IMR-90 (cell line): Measurements from ENCODE around the gene SVIL. TPM values are rescaled to one million over a fixed set of nuclear protein-coding genes. Genes with fewer than 3 reads are reported as not detected.

ENCODE experiments used
- ATAC-seq: fragments of 200-7000 bp; cut with Tn5 transposase; 2 replicates; pipeline ENCODE4 v1.9.1; 2020; ENCODE audit warnings: low read depth, mild to moderate bottlenecking, moderate library complexity
- BruUV-seq: library from RNA; stranded (reverse); fragments of 400-500 nt; replicated peaks from 2 replicates; lab custom pipeline; 2021; lab: Mats Ljungman, UMichigan
- CTCF ChIA-PET: fragments of 300-600 bp; formaldehyde crosslinking; extraction: SDS; loops from one replicate; lab custom pipeline; 2021; ENCODE audit warnings: antibody characterized with exemption; lab: Yijun Ruan, JAX
- POLR2A ChIA-PET: fragments of 300-600 bp; sonication (Branson Sonifier 250); formaldehyde crosslinking; loops from one replicate; lab custom pipeline; 2022; ENCODE audit warnings: antibody characterized with exemption; ENCODE audit not compliant: unreplicated experiment; lab: Charles Lee
- DNase-seq: peaks from one replicate; pipeline ENCODE4 v3.0.0; 2013
- H2AFZ ChIP-seq: replicated peaks from 2 replicates; pipeline ENCODE3; 2013; ENCODE audit warnings: low read length, mild to moderate bottlenecking; ENCODE audit not compliant: poor library complexity
- H2AK5ac ChIP-seq: 2 replicates; pipeline ENCODE4 v1.6.1; 2013; ENCODE audit warnings: low read depth, low read length, inconsistent platforms
- H2AK9ac ChIP-seq: replicated peaks from 2 replicates; pipeline ENCODE3; 2013; ENCODE audit warnings: mild to moderate bottlenecking, low read depth, low read length, moderate library complexity; ENCODE audit not compliant: poor library complexity
- H2BK120ac ChIP-seq: 2 replicates; pipeline ENCODE4 v1.6.1; 2013; ENCODE audit warnings: low read depth, low read length, inconsistent platforms
- H2BK15ac ChIP-seq: 3 replicates; pipeline ENCODE4 v1.6.1; 2013; ENCODE audit warnings: low read depth, low read length, inconsistent platforms
- H2BK20ac ChIP-seq: 2 replicates; pipeline ENCODE4 v1.6.1; 2013; ENCODE audit warnings: low read depth, mild to moderate bottlenecking, inconsistent platforms, low read length, moderate library complexity
- H2BK5ac ChIP-seq: 2 replicates; pipeline ENCODE4 v1.6.1; 2013; ENCODE audit warnings: mild to moderate bottlenecking, low read depth, low read length, inconsistent platforms; ENCODE audit not compliant: poor library complexity, severe bottlenecking
- H3K14ac ChIP-seq: replicated peaks from 2 replicates; pipeline ENCODE4 v1.6.1; 2013; ENCODE audit warnings: low read depth, low read length, inconsistent platforms
- H3K18ac ChIP-seq: 2 replicates; pipeline ENCODE4 v1.6.1; 2013; ENCODE audit warnings: low read depth, low read length, control low read depth
- H3K23ac ChIP-seq: 2 replicates; pipeline ENCODE4 v1.6.1; 2013; ENCODE audit warnings: low read depth, low read length, inconsistent platforms
- H3K27ac ChIP-seq: 2 replicates; pipeline ENCODE4 v1.5.1; 2013; ENCODE audit warnings: mild to moderate bottlenecking, control low read depth, low read length; ENCODE audit not compliant: insufficient read depth
- H3K27me3 ChIP-seq: 2 replicates; pipeline ENCODE4 v1.6.1; 2013; ENCODE audit warnings: low read length; ENCODE audit not compliant: control insufficient read depth, insufficient read depth
- H3K36me3 ChIP-seq: 2 replicates; pipeline ENCODE4 v1.6.1; 2013; ENCODE audit warnings: low read length, mixed read lengths; ENCODE audit not compliant: control insufficient read depth, insufficient read depth
- H3K4ac ChIP-seq: 2 replicates; pipeline ENCODE4 v1.6.1; 2013; ENCODE audit warnings: low read depth, low read length, inconsistent platforms
- H3K4me1 ChIP-seq: 2 replicates; pipeline ENCODE4 v1.6.1; 2013; ENCODE audit warnings: low read length, mixed read lengths; ENCODE audit not compliant: control insufficient read depth, insufficient read depth
- H3K4me2 ChIP-seq: 2 replicates; pipeline ENCODE4 v1.6.1; 2013; ENCODE audit warnings: low read depth, mild to moderate bottlenecking, control low read depth, low read length, moderate library complexity
- H3K4me3 ChIP-seq: 2 replicates; pipeline ENCODE4 v1.5.1; 2013; ENCODE audit warnings: low read depth, mild to moderate bottlenecking, control low read depth, low read length, moderate library complexity; ENCODE audit not compliant: insufficient read depth
- H3K56ac ChIP-seq: 2 replicates; pipeline ENCODE4 v1.6.1; 2013; ENCODE audit warnings: low read length, inconsistent platforms; ENCODE audit not compliant: insufficient read depth; ENCODE audit errors: extremely low read depth
- H3K79me1 ChIP-seq, 2 experiments: 2 replicates each; pipeline ENCODE4 v1.6.1; 2013; ENCODE audit warnings: low read length in 2 of 2, inconsistent platforms in 1 of 2, low read depth in 1 of 2
- H3K9ac ChIP-seq: 2 replicates; pipeline ENCODE4 v1.6.1; 2013; ENCODE audit warnings: low read depth, low read length, control low read depth
- H3K9me1 ChIP-seq: 2 replicates; pipeline ENCODE4 v1.6.1; 2013; ENCODE audit warnings: low read length, inconsistent platforms; ENCODE audit not compliant: insufficient read depth
- H3K9me3 ChIP-seq: 2 replicates; pipeline ENCODE4 v1.6.1; 2013; ENCODE audit warnings: low read length; ENCODE audit not compliant: control insufficient read depth, insufficient read depth
- H4K20me1 ChIP-seq: 2 replicates; pipeline ENCODE4 v1.6.1; 2013; ENCODE audit warnings: low read length, inconsistent platforms; ENCODE audit not compliant: insufficient read depth
- H4K5ac ChIP-seq: 2 replicates; pipeline ENCODE4 v1.6.1; 2013; ENCODE audit warnings: mild to moderate bottlenecking, low read depth, low read length, control low read depth
- H4K8ac ChIP-seq, 2 experiments: 2 replicates each; pipeline ENCODE4 v1.6.1; 2013; ENCODE audit warnings: low read depth in 2 of 2, low read length in 2 of 2, control low read depth in 1 of 2, inconsistent platforms in 1 of 2
- H4K91ac ChIP-seq: 2 replicates; pipeline ENCODE4 v1.6.1; 2013; ENCODE audit warnings: low read depth, low read length, inconsistent platforms; ENCODE audit not compliant: insufficient read depth
- MAFK ChIP-seq: IDR thresholded peaks from 2 replicates; pipeline ENCODE4 v1.6.1; 2012; ENCODE audit warnings: low read depth, low read length, improper control_type of control experiment
- NFE2L2 ChIP-seq: fragments of 150-350 bp; IDR thresholded peaks from 2 replicates; pipeline ENCODE4 v1.6.1; 2016; ENCODE audit warnings: low read depth, mild to moderate bottlenecking, low read length
- WGBS, 2 experiments: methylation state at CpG; one replicate each; pipeline versions ENCODE4 v1.1.5 to v1.1.7; 2013; ENCODE audit warnings: missing lambda C conversion rate in 2 of 2; ENCODE audit not compliant: insufficient read length in 1 of 2; ENCODE audit errors: extremely low coverage in 2 of 2; 5-methylcytosine and 5-hydroxymethylcytosine counted together
- dilution Hi-C: fragments of 300-500 bp; cut with HindIII; formaldehyde crosslinking; loops from one replicate; pipeline ENCODE4 v1.14.3; 2018; ENCODE audit warnings: low sequenced_read_pairs; ENCODE audit not compliant: unreplicated experiment
- in situ Hi-C: fragments of 300-500 bp; cut with MboI; formaldehyde crosslinking; loops from 3 replicates; pipeline ENCODE4 v1.14.3; 2019; ENCODE audit warnings: low sequenced_read_pairs, inconsistent platforms, mixed read lengths
- intact Hi-C: fragments of 100-400 bp; cut with micrococcal nuclease; formaldehyde crosslinking; loops from 2 replicates; pipeline ENCODE4 v1.10.0; 2022
- polyA plus RNA-seq, 3 experiments: library from polyadenylated mRNA; depleted of rRNA; stranded (reverse); fragments of >200 nt; gene quantifications; 2 replicates each; pipeline ENCODE4 v1.2.3, GENCODE V29; 2012; ENCODE audit warnings: low replicate concordance in 1 of 3
- total RNA-seq: library from RNA; depleted of rRNA; stranded (reverse); fragments of >200 nt; gene quantifications from 2 replicates; pipeline ENCODE4 v1.2.3, GENCODE V29; 2012

Gene SVIL
- total and polyA plus RNA-seq, 2 of the 4 experiments (the other 2 are of a cell fraction) = 11.5 to 11.6 TPM

DNA sequence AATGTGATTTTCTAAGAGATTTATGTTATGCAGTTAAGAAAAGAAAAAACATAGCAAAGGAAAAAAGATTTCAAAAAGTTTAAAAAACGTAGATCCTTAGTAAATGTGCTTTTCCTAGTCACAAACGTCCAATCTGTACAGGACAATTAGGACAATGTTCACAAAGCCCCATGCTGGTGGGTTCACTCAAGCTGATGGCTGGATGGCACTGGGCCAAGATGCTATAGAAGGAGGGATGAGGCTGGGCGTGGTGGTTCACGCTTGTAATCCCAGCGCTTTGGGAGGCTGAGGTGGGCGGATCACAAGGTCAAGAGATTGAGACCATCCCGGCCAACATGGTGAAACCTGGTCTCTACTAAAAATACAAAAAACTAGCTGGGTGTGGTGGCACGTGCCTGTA lies 22.1 kb downstream of the SVIL start:
- Histone ChIP-seq H3K36me3 (peaks cover 6% of the 10 kb centered on the region), H3K9me1 (peaks cover 4% of the 10 kb centered on the region), H3K4me3 (no peak overlapping the region), H3K4me2 (no peak overlapping the region), H3K23ac (no peak overlapping the region), H2AFZ (no peak overlapping the region), H4K20me1 (peaks cover 46% of the 10 kb centered on the region), H3K79me1 (peaks cover 14 to 82% of the 10 kb centered on the region in 2 experiments), H2BK20ac (no peak overlapping the region), H3K18ac (no peak overlapping the region), H2BK15ac (no peak overlapping the region), H3K4ac (no peak overlapping the region), H3K27me3 (no peaks in the 10 kb centered on the region), H3K14ac (no peak overlapping the region), H4K91ac (no peak overlapping the region), H3K9ac (no peak overlapping the region), H3K9me3 (no peaks in the 10 kb centered on the region; the same call in 1 of the 2 replicates), H4K5ac (no peak overlapping the region), H2AK9ac (no peak overlapping the region), H3K56ac (no peak overlapping the region), H4K8ac (no peak overlapping the region), H2BK120ac (no peak overlapping the region), H2AK5ac (no peak overlapping the region), H2BK5ac (no peak overlapping the region), H3K4me1 (peaks cover 2% of the 10 kb centered on the region), H3K27ac (no peak overlapping the region)
- ATAC-seq = no peak
- in situ Hi-C loops = no loop called here
- DNase-seq = no peak
- ChIA-PET POLR2A (interaction anchor here (0.6 kb wide), 1 partner anchor 122 kb away, joined by 3 read pairs; no protein-coding TSS in a partner anchor), CTCF (no interaction called here)
- TF ChIP-seq MAFK (no peak), NFE2L2 (no peak)
- intact Hi-C loops = no loop called here
- dilution Hi-C loops = no loop called here
- WGBS, 2 experiments = 80% methylated on average over 1 of the region's 8 CpGs; no CpG with 5 or more reads in 1 of the 2 experiments
- no TSS peak for BruUV-seq
